ENCODE data around the gene CSPG5. TPM values are rescaled to one million over a fixed set of nuclear protein-coding genes. Genes with fewer than 3 reads are reported as not detected.

The CSPG5 gene
- total RNA-seq, 1 experiment from 2014 or later, result 0.66 TPM

GRCh38 chr3:47520756-47521155 lies 57.9 kb downstream of the CSPG5 start:
- ChIA-PET CTCF (interaction anchor here (0.6 kb wide), 1 partner anchor 268 kb away, joined by 4 read pairs; no protein-coding TSS in a partner anchor), POLR2A (ENCODE audit: unreplicated experiment) (no interaction called here)
- Histone ChIP-seq H3K27me3 (ENCODE audit: low read length) (no peaks in the 10 kb centered on the region), H3K4me1 (ENCODE audit: insufficient read depth, low read length) (no peaks in the 10 kb centered on the region), H3K36me3 (ENCODE audit: low read depth, low read length) (no peaks in the 10 kb centered on the region), H3K4me2 (ENCODE audit: low read length) (no peak overlapping the region), H4K20me1 (ENCODE audit: low read length) (no peaks in the 10 kb centered on the region), H3K9me3 (ENCODE audit: low read length) (no peaks in the 10 kb centered on the region), H2AFZ (ENCODE audit: low read length) (no peak overlapping the region), H3F3A (ENCODE audit: low read length, unreplicated experiment) (no peaks in the 10 kb centered on the region), H3K4me3 (ENCODE audit: low read length) (no peak overlapping the region), H3K9me2 (replicated peaks; ENCODE audit: low read length) (no peaks in the 10 kb centered on the region), H3K79me2 (ENCODE audit: low read length) (no peaks in the 10 kb centered on the region), H3K9ac (ENCODE audit: low read length) (no peak overlapping the region), H3K27ac (ENCODE audit: low read length) (no peak overlapping the region)
- intact Hi-C loops (cut with micrococcal nuclease), result no loop called here
- DNase-seq (no peak), ATAC-seq (no peak)
- no TSS peak for BruUV-seq (replicated peaks)
- TF ChIP-seq EZH2 (IDR thresholded peaks at IDR 0.05; ENCODE audit: low read length, unreplicated experiment) (no peak), EZH2phosphoT487 (IDR thresholded peaks at IDR 0.05; ENCODE audit: borderline replicate concordance, low read length) (no peak), CTCF (conservative IDR thresholded peaks at IDR 0.05; ENCODE audit: low read depth, low read length) (no peak)

GRCh38 chr3:47517937-47518336 lies 60.7 kb downstream of the CSPG5 start:
- Histone ChIP-seq H3K9me3 (ENCODE audit: low read length) (no peaks in the 10 kb centered on the region), H3K4me2 (ENCODE audit: low read length) (no peak overlapping the region), H3K27me3 (ENCODE audit: low read length) (no peaks in the 10 kb centered on the region), H2AFZ (ENCODE audit: low read length) (no peak overlapping the region), H3K4me1 (ENCODE audit: insufficient read depth, low read length) (no peaks in the 10 kb centered on the region), H4K20me1 (ENCODE audit: low read length) (no peaks in the 10 kb centered on the region), H3K36me3 (ENCODE audit: low read depth, low read length) (no peaks in the 10 kb centered on the region), H3K9ac (ENCODE audit: low read length) (no peak overlapping the region), H3K9me2 (replicated peaks; ENCODE audit: low read length) (no peaks in the 10 kb centered on the region), H3F3A (ENCODE audit: low read length, unreplicated experiment) (peaks cover 4% of the 10 kb centered on the region), H3K79me2 (ENCODE audit: low read length) (peaks cover 2% of the 10 kb centered on the region), H3K27ac (ENCODE audit: low read length) (no peak overlapping the region), H3K4me3 (ENCODE audit: low read length) (no peak overlapping the region)
- ATAC-seq (no peak), DNase-seq (no peak)
- TF ChIP-seq EZH2phosphoT487 (IDR thresholded peaks at IDR 0.05; ENCODE audit: borderline replicate concordance, low read length), result no peak
- TF ChIP-seq CTCF (conservative IDR thresholded peaks at IDR 0.05; ENCODE audit: low read depth, low read length), result no peak
- TF ChIP-seq EZH2 (IDR thresholded peaks at IDR 0.05; ENCODE audit: low read length, unreplicated experiment), result no peak
- intact Hi-C loops (cut with micrococcal nuclease), result no loop called here
- CTCF ChIA-PET, result interaction anchor here (0.6 kb wide), 1 partner anchor 135 kb away, joined by 4 read pairs; no protein-coding TSS in a partner anchor
- no TSS peak for BruUV-seq (replicated peaks)
- POLR2A ChIA-PET (ENCODE audit: unreplicated experiment), result no interaction called here

GRCh38 chr3:47515864-47516319 lies 62.8 kb downstream of the CSPG5 start:
- Histone ChIP-seq H2AFZ (ENCODE audit: low read length) (no peak overlapping the region), H3K9ac (ENCODE audit: low read length) (no peak overlapping the region), H4K20me1 (ENCODE audit: low read length) (no peaks in the 10 kb centered on the region), H3F3A (ENCODE audit: low read length, unreplicated experiment) (peaks cover 4% of the 10 kb centered on the region), H3K4me2 (ENCODE audit: low read length) (no peak overlapping the region), H3K4me1 (ENCODE audit: insufficient read depth, low read length) (peaks cover 11% of the 10 kb centered on the region), H3K79me2 (ENCODE audit: low read length) (peaks cover 23% of the 10 kb centered on the region), H3K4me3 (ENCODE audit: low read length) (no peak overlapping the region), H3K27ac (ENCODE audit: low read length) (no peak overlapping the region), H3K36me3 (ENCODE audit: low read depth, low read length) (peaks cover 2% of the 10 kb centered on the region; the same call in 1 of the 2 replicates), H3K9me2 (replicated peaks; ENCODE audit: low read length) (no peaks in the 10 kb centered on the region), H3K9me3 (ENCODE audit: low read length) (no peaks in the 10 kb centered on the region), H3K27me3 (ENCODE audit: low read length) (no peaks in the 10 kb centered on the region)
- intact Hi-C loops (cut with micrococcal nuclease), result no loop called here
- TF ChIP-seq EZH2 (IDR thresholded peaks at IDR 0.05; ENCODE audit: low read length, unreplicated experiment) (no peak), CTCF (conservative IDR thresholded peaks at IDR 0.05; ENCODE audit: low read depth, low read length) (no peak), EZH2phosphoT487 (IDR thresholded peaks at IDR 0.05; ENCODE audit: borderline replicate concordance, low read length) (no peak)
- ChIA-PET CTCF (no interaction called here), POLR2A (ENCODE audit: unreplicated experiment) (no interaction called here)
- ATAC-seq (no peak), DNase-seq (no peak)
- no TSS peak for BruUV-seq (replicated peaks)

Measured in PC-3 (cell line).